DOHH2 (cell line): Measurements from ENCODE around the gene GTF3C1.

ENCODE experiments used
- H3F3A ChIP-seq: fragments of 200-600 bp; sonication (generic), shearing (Covaris generic); 2 replicates; pipeline ENCODE4 v1.6.0; 2016; ENCODE audit warnings: antibody characterized with exemption, mild to moderate bottlenecking; ENCODE audit not compliant: control insufficient read depth, insufficient read depth
- H3K27ac ChIP-seq: fragments of 200-600 bp; sonication (generic); 2 replicates; pipeline ENCODE4 v1.5.1; 2014; ENCODE audit warnings: low read depth, mild to moderate bottlenecking, low read length, moderate library complexity
- H3K27me3 ChIP-seq: fragments of 200-600 bp; sonication (generic); 2 replicates; pipeline ENCODE4 v1.6.1; 2014; ENCODE audit warnings: mild to moderate bottlenecking, low read length, mixed read lengths; ENCODE audit not compliant: control insufficient read depth
- H3K36me3 ChIP-seq: fragments of 200-600 bp; sonication (generic); 2 replicates; pipeline ENCODE4 v1.6.1; 2014; ENCODE audit warnings: mild to moderate bottlenecking, low read length, moderate library complexity, mixed read lengths; ENCODE audit not compliant: control insufficient read depth
- H3K4me1 ChIP-seq: fragments of 200-600 bp; sonication (generic); 2 replicates; pipeline ENCODE4 v1.6.1; 2014; ENCODE audit warnings: mild to moderate bottlenecking, low read length, mixed read lengths; ENCODE audit not compliant: control insufficient read depth
- H3K4me2 ChIP-seq: fragments of 200-600 bp; sonication (generic); 2 replicates; pipeline ENCODE4 v1.6.0; 2014; ENCODE audit warnings: mild to moderate bottlenecking, low read length, moderate library complexity
- H3K4me3 ChIP-seq: fragments of 200-600 bp; sonication (generic); 2 replicates; pipeline ENCODE4 v1.5.1; 2014; ENCODE audit warnings: mild to moderate bottlenecking, low read length, mixed read lengths
- H3K79me2 ChIP-seq: fragments of 200-600 bp; sonication (generic); 2 replicates; pipeline ENCODE4 v1.6.1; 2014; ENCODE audit warnings: mild to moderate bottlenecking, low read length, mixed read lengths; ENCODE audit not compliant: control insufficient read depth
- H3K9me2 ChIP-seq: fragments of 200-600 bp; sonication (generic); replicated peaks from 2 replicates; pipeline ENCODE4 v1.6.1; 2014; ENCODE audit warnings: mild to moderate bottlenecking, low read length, mixed read lengths; ENCODE audit not compliant: control insufficient read depth
- H3K9me3 ChIP-seq: fragments of 200-600 bp; sonication (generic); 2 replicates; pipeline ENCODE4 v1.6.1; 2014; ENCODE audit warnings: antibody characterized with exemption, low read length, mixed read lengths; ENCODE audit not compliant: control insufficient read depth, insufficient read depth
- H4K20me1 ChIP-seq: fragments of 200-600 bp; sonication (generic); 2 replicates; pipeline ENCODE4 v1.6.0; 2014; ENCODE audit warnings: low read depth, mild to moderate bottlenecking, antibody characterized with exemption, low read length, moderate library complexity; ENCODE audit not compliant: control insufficient read depth, insufficient read depth
- CTCF ChIP-seq: fragments of 200-600 bp; sonication (generic); IDR thresholded peaks from one replicate; pipeline ENCODE4 v1.5.1; 2014; ENCODE audit warnings: antibody characterized with exemption, mild to moderate bottlenecking, low read depth, low read length; ENCODE audit not compliant: poor library complexity, severe bottlenecking
- EZH2phosphoT487 ChIP-seq: fragments of 200-600 bp; sonication (generic); IDR thresholded peaks from 2 replicates; pipeline ENCODE4 v1.6.1; 2017; ENCODE audit warnings: borderline replicate concordance, mild to moderate bottlenecking, antibody characterized with exemption, low read length, moderate library complexity, mixed read lengths

The GTF3C1 gene

GRCh38 chr16:27547851-27548250, 1.9 kb downstream of the GTF3C1 start:
- no peak for TF ChIP-seq EZH2phosphoT487
- no peak for TF ChIP-seq CTCF
- H3F3A ChIP-seq, result no peaks in the 10 kb centered on the region
- H3K27me3 ChIP-seq, result no peaks in the 10 kb centered on the region
- H3K79me2 ChIP-seq, result peaks cover 34% of the 10 kb centered on the region
- H3K4me1 ChIP-seq, result peaks cover 17% of the 10 kb centered on the region
- H3K9me3 ChIP-seq, result no peaks in the 10 kb centered on the region
- no peak overlapping the region for H3K4me2 ChIP-seq
- no peak overlapping the region for H3K27ac ChIP-seq
- H3K36me3 ChIP-seq, result peaks cover 22% of the 10 kb centered on the region
- H3K4me3 ChIP-seq, result no peak overlapping the region
- peaks cover 9% of the 10 kb centered on the region; the same call in 1 of the 2 replicates for H4K20me1 ChIP-seq
- no peaks in the 10 kb centered on the region for H3K9me2 ChIP-seq

GRCh38 chr16:27547134-27547533, 2.6 kb downstream of the GTF3C1 start:
- H3K36me3 ChIP-seq, result peaks cover 28% of the 10 kb centered on the region
- no peaks in the 10 kb centered on the region for H3F3A ChIP-seq
- TF ChIP-seq CTCF, result no peak
- TF ChIP-seq EZH2phosphoT487, result no peak
- H3K4me3 ChIP-seq, result no peak overlapping the region
- no peaks in the 10 kb centered on the region for H3K9me2 ChIP-seq
- H3K27me3 ChIP-seq, result no peaks in the 10 kb centered on the region
- H3K4me2 ChIP-seq, result no peak overlapping the region
- peaks cover 17% of the 10 kb centered on the region for H3K4me1 ChIP-seq
- H3K9me3 ChIP-seq, result no peaks in the 10 kb centered on the region
- H3K27ac ChIP-seq, result no peak overlapping the region
- H4K20me1 ChIP-seq, result peaks cover 9% of the 10 kb centered on the region; the same call in 1 of the 2 replicates
- H3K79me2 ChIP-seq, result peaks cover 34% of the 10 kb centered on the region

- Histone ChIP-seq H3K9me3 (no peaks in the 10 kb centered on the region), H3K36me3 (peaks cover 52% of the 10 kb centered on the region), H4K20me1 (peaks cover 9% of the 10 kb centered on the region; the same call in 1 of the 2 replicates), H3K27me3 (no peaks in the 10 kb centered on the region), H3K4me3 (no peak overlapping the region), H3K79me2 (peaks cover 25% of the 10 kb centered on the region), H3F3A (no peaks in the 10 kb centered on the region), H3K4me2 (no peak overlapping the region), H3K27ac (no peak overlapping the region), H3K4me1 (peaks cover 10% of the 10 kb centered on the region), H3K9me2 (no peaks in the 10 kb centered on the region)
- TF ChIP-seq CTCF (no peak), EZH2phosphoT487 (no peak)
Measured at GRCh38 chr16:27544671-27545070, 5.0 kb downstream of the GTF3C1 start.

GRCh38 chr16:27543801-27544200, 5.9 kb downstream of the GTF3C1 start:
- Histone ChIP-seq H3K27ac (no peak overlapping the region), H3K79me2 (peaks cover 19% of the 10 kb centered on the region), H4K20me1 (peaks cover 7% of the 10 kb centered on the region; the same call in 1 of the 2 replicates), H3K36me3 (peaks cover 60% of the 10 kb centered on the region), H3K9me2 (no peaks in the 10 kb centered on the region), H3K27me3 (no peaks in the 10 kb centered on the region), H3K4me1 (peaks cover 7% of the 10 kb centered on the region), H3K9me3 (no peaks in the 10 kb centered on the region), H3K4me2 (no peak overlapping the region), H3K4me3 (no peak overlapping the region), H3F3A (no peaks in the 10 kb centered on the region)
- TF ChIP-seq EZH2phosphoT487 (no peak), CTCF (no peak)
